Gastroesophageal sphincter (tissue), 3 donors: ENCODE data around the gene FRRS1L.

Experiments
- POLR2A ChIP-seq, 2 donors: fragments of 450-650 bp; IDR thresholded peaks; one replicate each; pipeline ENCODE4 v1.6.1; 2017; ENCODE audit warnings: antibody characterized with exemption in 2 of 2, mild to moderate bottlenecking in 2 of 2, moderate library complexity in 1 of 2
- POLR2AphosphoS5 ChIP-seq: sonication (generic); formaldehyde crosslinking; IDR thresholded peaks from one replicate; pipeline ENCODE4 v1.6.1; 2017; ENCODE audit warnings: antibody characterized with exemption
- TF ChIP-seq, protein P1 (sequence below), 4 experiments: fragments of 200-600 bp in 2 of 4; fragments of 450-650 bp in 2 of 4; sonication (generic) in 1 of 4; IDR thresholded peaks; one replicate each; pipeline ENCODE4 v1.5.1; 2017 to 2019; ENCODE audit warnings: antibody characterized with exemption in 4 of 4, mild to moderate bottlenecking in 2 of 4, moderate library complexity in 2 of 4

DNA sequence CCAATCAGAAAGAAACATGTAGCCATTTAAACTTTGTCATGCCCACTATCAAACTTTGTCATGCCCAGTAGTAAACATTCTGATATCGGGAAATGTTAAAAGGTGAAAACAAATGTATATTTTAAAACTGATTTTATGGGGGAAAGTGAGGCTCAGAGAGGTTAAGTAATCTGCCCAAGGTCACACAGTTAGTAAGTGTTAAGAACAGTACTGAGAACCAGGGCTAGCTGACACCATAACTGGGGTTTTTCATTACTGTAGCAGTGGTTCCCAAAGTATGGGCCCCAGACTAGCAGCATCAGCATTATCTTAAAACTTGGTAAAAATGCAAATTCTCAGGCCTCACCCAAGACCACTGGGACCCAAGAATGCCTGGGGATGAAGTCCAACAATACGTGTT lies 9.9 kb upstream of the FRRS1L start:
- TF ChIP-seq POLR2A (IDR thresholded peaks at IDR 0.05) (no peak), POLR2AphosphoS5 (no peak)
- TF ChIP-seq, protein P1, sequence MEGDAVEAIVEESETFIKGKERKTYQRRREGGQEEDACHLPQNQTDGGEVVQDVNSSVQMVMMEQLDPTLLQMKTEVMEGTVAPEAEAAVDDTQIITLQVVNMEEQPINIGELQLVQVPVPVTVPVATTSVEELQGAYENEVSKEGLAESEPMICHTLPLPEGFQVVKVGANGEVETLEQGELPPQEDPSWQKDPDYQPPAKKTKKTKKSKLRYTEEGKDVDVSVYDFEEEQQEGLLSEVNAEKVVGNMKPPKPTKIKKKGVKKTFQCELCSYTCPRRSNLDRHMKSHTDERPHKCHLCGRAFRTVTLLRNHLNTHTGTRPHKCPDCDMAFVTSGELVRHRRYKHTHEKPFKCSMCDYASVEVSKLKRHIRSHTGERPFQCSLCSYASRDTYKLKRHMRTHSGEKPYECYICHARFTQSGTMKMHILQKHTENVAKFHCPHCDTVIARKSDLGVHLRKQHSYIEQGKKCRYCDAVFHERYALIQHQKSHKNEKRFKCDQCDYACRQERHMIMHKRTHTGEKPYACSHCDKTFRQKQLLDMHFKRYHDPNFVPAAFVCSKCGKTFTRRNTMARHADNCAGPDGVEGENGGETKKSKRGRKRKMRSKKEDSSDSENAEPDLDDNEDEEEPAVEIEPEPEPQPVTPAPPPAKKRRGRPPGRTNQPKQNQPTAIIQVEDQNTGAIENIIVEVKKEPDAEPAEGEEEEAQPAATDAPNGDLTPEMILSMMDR (IDR thresholded peaks at IDR 0.05), result no peak
